GM19193 (cell line): Measurements from ENCODE around the gene XNDC1N.

Source experiments
- POLR2A ChIP-seq: IDR thresholded peaks from 4 replicates; pipeline ENCODE4 v1.6.1; 2011; ENCODE audit not compliant: insufficient read depth, insufficient read length; ENCODE audit errors: extremely low read depth

The XNDC1N gene

GRCh38 chr11:71908218-71908617 lies 20.2 kb downstream of the XNDC1N start:
- TF ChIP-seq POLR2A = no peak

GRCh38 chr11:71895961-71896360 lies 32.4 kb downstream of the XNDC1N start:
- no peak for TF ChIP-seq POLR2A
